HT-29 (cell line): ENCODE results near the gene RPL19. TPM values are rescaled to one million over a fixed set of nuclear protein-coding genes. Genes with fewer than 3 reads are reported as not detected.

Source experiments
- DNase-seq: peaks from one replicate; pipeline ENCODE4 v3.0.0-alpha.2; 2015; ENCODE audit warnings: low spot score
- total RNA-seq: library from RNA; depleted of rRNA; stranded (reverse); fragments of >200 nt; shearing (Covaris generic); gene quantifications from 2 replicates; pipeline ENCODE4 v1.2.3, GENCODE V29; 2014

RPL19 gene
- total RNA-seq, 1 experiment from 2014 or later = 2,436 TPM

DNA sequence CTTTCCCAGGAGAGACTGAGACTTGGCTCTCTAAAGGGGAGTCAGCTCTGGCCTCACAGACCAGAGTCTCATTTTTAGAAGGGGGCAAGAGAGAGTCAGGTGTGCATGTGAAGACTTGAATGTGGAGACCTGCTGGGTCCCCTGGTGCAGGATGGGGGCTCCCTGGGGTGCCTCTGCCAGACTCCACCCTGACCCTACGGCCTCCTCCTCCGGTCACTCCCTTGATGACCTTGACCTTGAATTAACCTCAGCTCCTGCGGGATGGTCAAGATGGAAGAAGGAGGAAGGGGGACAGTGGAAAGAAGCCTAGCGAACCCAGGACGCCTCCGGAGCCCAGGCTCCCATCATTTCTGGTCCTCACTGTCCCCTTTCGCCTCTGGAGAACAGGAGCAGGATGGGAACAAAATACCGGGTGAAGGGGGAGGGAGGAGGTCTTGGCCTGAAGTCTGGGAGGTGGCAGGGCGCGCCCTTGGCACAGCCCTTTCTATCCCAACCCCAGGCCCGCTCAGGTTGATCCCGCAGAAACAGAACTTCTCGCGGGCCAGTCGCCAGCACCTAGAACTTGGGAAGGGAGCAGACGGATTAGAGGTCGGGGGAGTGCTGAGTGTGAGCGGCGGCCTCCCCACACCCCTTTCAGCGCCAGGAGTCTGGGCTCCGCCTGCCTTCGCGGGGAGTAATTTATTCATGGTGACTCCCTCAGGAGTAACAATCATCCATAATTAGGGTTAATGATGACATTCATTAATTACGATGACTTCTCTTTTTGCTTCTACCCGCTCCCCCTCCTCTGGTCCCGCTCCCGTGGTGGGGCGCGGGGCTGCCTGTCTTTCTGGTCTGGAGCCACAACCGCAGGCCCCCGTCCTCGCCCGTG lies 24.1 kb downstream of the RPL19 start:
- no peak for DNase-seq

DNA sequence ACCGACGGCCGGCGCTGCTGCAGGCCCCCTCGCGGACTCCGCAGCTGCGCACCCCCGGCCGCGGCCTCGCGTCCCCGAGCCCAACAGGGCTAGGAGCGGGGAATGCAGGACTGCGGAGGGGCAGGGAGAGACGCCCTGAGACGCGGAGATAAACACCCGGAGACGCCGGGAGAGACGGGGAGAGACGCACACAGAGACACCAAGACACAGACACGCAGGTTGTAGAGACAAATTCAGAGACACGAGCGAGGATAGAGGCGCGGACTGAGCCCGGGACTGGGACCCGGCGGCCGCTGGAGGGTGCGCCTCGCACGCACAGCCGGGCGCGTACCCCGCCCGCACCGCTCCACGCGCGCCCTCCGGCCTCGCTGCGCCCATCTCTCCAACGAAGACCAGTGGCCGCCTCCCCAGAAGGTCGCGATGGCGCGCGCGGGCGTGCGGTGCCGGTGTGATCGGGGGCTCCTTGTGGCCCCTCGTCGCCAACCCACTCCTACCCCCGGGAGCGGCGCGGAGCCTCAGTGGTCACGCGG lies 24.8 kb downstream of the RPL19 start:
- no peak for DNase-seq

DNA sequence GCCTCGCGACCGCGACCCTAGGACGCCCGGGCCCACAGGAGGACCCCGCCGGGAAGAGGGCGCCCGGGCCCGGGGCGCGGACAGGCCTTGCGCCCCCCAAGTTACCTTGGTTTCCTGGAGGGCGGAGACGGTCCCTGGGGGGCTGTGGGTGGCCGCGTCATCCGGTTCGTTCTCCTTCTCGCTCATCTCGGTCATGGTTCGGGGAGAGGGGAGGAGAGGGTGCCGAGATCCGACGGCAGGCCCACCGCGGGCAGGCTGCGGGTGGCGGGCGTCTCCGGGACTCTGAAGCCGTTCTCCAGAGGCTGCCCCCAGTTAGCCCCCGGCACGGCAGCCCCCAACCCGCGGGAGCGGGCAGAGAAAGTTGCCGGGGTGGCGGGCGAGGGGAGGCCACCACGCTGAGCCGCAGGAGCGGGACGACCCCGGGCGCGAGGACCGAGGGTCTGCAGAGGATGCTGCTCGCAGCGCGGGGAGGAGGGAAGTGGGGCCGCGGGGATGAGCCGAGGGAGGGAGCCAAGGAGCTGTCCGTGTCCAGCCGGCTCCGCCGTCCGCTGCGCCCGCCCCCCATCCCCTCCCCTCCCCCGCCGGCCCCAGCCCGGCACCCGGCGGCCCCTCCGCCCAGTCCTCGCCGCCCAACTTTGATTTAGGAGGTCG lies 25.4 kb downstream of the RPL19 start, which contains the start of gene STAC2:
TSS of gene STAC2 (minus strand) at position 638 of the 651 bp plus-strand sequence. CDS start at position 195, 443 bp downstream.
- DNase-seq = no peak

DNA sequence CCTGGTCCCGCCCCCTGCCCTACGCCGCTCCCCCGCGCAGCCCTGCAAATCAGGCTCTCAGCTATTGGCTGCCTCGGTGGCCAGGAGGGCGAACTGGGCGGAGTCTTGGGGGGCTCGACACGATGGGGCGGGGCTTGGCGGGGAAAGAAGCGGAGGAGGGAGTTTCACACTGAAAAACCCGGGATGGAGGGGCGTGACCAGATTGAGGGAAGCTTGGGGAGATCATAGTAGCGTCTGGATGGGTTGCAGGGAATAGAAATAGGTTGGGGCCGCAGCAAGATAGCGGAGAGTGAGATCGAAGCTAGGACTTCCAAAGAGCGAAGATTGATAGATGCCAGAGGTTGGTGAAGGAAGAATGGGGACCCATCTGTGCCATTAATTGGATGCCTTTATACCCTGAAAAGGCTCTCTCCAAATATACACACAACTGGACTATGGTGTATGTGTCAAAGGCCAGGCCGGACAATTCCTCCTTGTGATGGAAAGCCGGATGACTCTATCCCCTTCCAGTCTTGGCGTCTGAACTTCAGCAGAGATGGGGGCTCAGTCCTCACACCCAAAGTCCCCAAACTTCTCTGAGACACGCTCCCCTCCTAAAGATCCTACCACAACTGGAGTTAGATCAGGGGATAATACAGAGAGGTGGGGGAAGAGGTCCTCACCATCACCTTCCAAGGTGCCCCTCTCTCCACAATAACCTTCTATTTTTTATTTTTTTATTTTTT lies 26.0 kb downstream of the RPL19 start:
- DNase-seq = no peak

DNA sequence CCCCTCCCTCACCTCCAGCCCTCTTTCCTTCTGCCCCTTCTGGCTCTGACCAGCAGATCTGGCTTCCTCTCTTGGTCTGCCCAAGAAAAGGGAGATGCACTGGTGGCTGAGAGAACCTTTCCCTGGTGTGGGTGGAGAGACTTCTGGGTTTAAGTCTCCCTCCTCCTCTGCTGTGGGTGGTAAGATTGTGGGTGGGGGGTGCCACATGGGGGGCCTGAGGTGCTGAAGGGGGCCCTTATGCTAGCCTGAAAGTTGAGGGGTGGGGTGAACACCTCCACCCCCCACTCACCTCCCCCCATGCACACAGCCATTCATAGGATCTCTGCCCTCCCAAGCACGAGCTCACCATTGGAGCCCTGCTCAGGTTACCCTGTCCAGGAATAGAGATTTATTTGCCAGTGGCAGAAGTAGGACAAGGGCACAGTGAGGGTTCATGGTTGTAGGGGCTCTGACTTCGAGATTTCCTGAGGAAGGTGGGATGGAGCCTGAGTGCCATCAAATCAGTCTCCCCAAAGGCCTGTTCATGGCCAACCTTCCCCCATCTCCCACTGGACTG lies 27.4 kb downstream of the RPL19 start:
- no peak for DNase-seq

DNA sequence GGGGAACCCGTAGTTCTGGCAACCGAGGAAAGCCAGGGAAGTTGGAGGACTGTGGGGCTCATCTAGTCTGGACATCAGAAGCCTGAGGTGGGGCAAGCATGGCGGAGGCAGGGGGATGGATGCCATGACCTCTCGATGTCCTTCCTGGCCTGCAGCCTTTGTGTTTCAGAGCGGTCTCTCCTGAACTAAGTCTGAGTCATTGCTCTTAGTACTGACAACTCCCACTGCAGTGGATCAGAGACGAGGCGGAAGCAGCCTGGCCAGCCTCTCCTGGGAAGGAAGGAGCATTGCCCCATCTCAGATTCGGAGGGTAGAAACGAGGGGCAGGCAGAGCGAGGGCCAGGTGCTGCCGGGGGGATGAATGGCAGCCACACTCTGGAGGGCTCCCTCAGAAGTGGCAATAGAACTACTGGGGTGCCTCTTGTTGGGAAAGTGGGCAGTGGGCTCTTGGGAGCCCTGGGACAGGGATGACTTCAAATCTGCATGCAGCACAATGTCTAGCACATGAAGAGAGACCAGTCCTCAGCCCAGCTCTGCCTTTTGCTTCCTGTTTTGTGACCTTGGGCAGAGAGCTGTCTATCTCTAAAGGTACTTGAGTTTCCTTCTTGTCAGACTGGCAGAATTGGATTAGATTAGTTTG lies 29.3 kb downstream of the RPL19 start:
- DNase-seq = no peak

DNA sequence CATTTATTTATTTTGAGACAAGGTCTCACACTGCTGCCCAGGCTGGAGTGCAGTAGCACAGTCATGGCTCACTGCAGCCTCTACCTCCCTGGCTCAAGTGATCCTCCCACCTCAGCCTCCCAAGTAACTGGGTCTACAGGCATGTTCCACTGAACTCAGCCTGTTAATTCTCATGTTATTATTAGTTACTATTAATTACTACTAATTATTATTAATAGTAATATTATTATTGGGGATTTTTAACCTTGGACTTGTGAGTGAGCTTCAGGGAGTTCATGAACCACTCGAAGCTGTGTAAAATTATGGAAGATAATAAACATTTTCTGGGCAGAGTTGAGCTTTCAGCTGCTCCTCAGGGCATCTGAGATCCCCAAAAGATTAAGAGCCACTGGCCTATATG lies 30.3 kb downstream of the RPL19 start:
- DNase-seq = no peak

DNA sequence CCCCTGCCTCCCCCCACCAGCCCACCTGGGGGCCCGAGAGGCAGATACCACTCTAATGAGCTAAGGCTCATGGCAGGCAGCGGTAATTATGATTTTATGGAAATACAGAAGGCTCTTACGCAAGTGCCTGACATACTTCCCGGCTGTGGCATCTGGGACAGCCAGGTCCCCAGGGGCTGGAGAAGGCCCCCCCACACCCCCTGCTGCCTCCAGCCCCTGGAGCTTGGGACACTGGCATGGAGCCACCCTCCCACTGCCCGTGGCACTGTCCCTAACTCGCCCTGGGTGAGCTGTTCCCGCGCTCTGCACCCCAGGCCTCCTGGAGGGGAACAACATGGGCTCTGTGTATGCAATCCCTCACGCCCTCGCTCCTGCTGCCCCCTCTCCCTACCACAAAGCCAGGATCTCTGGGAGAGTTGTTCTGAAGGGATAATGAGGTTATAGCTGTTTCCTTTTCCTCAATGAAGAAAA lies 31.0 kb downstream of the RPL19 start:
- DNase-seq = no peak

DNA sequence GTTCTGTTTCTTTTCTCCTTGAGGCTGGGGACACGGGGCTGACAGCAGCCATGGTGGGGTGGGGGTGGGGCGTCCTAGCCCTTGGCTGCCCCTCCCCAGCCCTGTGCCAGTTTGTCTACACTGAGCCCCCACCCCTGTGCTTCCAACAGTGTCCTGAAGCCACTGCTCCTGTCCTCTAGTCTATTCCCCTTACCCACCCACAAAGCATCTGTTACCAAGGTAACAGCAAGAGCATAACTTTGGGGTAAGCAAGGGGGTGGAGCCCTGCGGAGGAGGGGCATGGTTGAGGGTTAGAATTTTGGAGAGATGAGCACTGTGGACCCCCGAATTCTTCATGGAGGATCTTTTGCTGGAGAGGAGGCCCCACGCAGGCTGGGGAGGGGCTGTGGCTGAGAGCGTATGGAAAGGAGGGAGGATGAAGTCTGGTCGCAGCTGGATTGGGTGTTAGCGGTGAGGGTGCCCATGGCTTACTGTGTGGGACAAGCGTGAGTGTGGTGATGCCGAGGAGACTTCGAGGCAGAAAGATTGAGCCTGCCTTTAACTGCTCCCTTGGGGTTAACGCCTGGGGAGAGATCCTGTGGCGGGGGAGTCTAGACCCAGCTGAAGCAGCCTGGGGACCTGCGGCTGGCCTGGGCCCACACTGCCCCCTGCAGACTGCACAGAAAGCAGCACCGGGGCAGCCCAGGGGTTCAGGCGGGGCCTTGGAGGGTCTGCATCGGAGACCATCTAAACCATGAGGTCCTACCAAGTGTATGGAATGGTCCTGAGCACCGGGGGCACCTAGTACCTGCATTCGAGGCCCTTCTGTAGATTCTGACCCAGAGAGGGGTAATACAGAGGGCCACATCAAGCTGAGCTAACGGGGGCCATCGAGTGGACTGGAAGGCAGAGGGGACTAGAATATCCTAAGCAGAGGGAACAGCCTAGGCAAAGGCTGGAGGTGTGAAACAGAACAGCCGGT lies 31.8 kb downstream of the RPL19 start:
- DNase-seq = no peak

DNA sequence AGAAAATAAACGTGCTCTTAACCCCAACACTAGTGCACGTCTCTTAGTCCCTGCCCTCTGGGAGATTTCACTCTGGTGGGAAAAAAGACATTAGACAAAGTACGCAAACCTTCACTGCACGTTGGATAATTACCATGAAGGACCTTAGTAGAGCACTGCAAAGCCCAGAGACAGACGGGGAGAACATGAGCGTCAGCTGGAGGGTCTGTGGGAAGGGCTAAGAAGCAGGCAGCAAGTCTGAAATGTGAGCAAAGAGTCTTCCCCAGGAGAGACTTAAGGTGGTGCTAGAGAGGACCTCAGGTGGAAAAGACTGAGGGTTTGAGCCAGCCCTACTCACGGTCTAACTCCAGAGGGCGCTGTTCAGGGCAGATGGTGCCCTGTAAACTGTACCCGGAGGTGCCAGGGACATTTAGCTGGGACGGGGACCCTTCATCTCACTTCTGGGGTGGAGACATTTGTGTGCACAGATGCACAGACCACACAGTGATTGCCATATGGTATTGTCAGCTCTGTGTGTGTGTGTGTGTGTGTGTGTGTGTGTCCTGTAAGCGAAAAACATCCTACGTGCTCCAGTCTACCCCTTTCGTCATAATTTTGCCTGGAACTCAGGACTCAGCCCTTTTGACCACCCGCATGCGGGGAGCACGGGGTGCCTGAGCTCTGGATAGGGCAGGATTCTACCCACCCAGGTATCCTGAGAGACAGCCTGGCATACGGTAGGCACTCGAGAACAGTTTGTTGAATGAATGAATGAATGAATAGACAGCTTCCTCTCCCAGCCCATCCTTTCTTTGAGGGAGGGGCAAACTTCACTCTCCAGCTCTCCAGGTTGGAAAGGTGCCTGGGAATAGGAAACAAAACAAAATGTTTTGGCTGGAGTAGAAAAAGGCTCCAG lies 35.7 kb downstream of the RPL19 start:
- DNase-seq = peak; percentile 71

DNA sequence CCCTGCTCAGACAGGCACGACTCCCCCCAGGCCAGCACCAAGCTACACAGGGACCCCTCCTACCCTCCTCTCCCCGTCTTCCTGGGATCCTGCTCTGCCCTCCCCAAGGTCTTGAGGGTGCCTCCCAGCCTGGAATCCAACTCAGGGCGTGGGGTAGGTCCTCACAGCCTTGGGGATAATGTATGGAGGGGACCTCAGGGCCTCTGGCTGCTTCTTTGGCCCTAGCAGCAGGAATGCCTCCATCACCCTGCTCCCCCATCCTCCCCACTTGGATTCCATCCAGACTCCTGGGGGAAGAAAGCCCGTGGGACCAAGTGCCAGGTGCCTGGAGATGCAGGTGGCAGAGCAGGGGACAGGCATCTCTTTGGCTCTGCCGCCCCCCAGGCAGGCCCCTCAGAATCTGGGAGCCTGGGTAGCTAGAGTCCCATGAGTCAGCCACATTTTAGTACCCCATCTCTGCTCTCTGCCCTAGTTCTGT lies 36.4 kb downstream of the RPL19 start:
- peak; percentile 16 for DNase-seq

DNA sequence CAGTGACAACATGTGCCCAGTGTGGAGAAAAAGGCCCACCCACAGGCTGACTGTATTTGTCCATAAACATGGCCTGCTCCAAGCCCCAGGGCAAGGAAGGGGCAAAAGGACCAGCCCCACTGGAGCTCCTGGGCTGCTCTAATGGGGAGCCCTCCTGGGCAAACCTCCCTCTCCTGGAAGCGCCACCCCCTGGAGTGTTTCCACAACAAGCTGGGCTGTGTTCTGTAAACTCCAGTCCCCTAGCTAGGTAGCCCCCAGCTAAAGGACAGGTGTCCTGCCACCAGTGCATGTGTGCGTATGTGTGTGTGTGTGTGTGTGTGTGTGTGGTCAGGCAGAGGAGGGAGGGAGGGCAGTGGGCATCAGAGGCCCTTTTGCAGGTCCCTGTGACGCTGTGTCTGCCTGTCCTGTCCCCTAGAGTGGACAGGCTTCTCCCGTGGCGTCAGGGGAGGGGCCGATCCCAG lies 36.9 kb downstream of the RPL19 start:
- DNase-seq = peak; percentile 60

DNA sequence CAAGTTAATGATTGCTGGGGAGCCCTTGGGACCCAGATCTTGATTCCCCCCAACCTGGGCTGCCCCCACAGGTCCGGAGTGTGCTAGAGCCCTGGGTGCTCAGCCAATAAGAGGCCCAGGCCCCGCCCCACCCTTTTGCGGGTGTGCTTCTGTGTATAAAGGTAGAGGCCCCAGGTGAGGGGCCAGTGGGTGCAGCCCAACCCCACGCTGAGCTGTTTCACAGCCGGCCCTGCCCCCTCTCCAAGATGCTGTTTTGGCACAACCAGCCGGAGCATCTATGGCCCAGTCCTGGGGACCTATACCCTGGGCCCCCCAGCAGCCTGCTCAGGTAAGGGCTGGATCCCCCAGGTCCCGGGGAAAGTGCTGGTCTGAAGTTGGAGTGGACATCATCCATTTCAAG lies 37.5 kb downstream of the RPL19 start:
- peak; percentile 40 for DNase-seq

DNA sequence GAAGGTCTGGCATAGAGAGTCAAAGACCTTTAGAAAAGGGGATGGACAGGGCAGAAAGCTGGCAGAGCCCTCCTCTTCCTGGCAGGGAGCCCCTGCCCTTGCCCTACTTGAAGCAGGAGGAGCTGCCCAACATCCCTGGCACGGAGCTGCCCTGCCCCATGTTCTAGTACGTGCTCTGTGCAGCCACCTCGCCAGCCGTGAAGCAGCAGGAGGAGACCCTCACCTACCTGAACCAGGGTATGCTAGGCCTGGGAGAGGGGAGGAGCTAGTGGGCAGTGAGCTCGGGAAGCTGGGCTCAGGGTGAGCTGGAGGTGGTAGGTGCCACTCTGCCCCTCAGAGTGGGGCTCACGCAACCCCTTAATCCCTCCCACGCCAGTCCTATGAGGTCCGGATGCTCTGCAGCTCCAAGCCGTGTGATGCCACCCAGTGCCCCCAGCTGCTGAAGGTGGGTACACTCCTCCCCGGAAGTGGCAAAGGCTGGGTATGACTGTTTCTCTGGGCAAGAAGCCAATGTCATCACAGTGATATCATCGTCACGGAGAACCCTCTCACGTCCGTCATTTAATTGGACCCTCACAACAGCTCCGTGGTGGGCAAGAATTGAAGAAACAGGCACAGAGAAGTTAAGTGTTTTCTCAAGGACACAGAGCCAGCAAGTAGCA lies 38.4 kb downstream of the RPL19 start:
- DNase-seq = peak; percentile 91

DNA sequence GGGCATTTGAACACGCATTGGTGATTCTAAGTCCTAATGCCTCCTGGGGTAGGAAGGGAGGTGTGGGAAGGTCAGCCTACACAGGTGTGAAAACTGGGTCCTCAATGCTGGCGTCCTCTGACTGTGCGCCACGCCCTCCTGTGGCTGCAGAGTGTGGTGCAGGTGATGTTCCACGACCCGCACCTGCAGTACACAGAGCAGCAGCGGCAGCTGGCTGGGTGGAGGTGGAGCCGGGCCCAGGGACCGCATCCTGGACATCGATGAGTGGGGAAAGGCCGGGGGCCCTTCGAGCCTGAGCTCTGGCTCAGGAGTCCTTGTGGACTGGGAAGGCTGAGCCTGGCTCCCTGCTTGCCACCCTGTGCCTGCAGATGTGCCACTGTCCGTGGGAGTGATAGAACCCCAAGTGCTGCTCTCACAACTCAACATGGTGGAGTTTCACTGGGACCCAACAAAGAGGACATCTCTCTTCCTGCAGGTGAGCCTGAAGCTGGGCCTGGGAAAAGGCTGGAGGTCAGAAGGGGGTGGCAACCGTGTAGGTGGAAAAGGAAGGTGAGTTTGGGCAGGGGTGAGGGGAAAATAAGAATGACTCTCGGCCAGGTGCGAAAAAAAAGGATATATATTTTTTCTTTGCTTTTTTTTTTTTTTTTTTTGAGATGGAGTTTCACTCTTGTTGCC lies 39.7 kb downstream of the RPL19 start:
- peak; percentile 85 for DNase-seq

DNA sequence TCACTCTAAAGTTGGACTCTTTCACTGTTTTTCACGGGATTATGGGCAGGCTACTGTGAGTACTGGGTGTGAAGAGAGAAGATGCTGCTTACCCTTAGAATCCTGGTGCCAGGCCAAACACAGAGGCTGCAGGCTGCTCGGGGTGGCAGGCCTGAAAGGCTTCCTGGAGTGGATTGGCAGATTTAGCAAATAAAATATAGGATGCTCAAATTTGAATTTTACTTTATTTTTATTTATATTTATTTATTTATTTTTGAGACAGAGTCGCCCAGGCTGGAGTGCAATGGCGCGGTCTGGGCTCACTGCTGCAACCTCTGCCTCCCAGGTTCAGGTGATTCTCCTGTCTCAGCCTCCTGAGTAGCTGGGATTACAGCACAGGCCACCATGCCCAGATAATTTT lies 40.5 kb downstream of the RPL19 start:
- no peak for DNase-seq

DNA sequence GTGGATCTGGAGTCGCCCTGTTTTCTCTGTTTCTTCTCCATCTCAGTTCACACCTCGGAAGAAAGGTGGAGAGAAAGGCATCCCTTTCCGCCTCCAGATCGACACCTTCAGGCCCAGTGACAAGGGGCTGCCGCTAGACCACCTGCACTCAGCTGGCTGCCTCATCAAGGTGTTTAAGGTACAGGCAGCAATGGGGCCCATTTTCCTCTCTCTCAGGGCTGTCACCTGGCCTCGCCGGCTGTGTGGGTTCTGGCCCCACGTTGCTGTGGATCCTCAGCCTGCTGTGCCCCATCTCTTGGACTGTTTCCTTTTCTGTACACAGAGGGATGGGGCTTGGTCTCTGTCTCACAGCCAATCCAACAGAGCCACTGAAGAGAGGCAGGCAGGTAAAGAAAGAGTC lies 43.1 kb downstream of the RPL19 start:
- no peak for DNase-seq
